ENCODE measurements around the gene TUBGCP5. TPM values are rescaled to one million over a fixed set of nuclear protein-coding genes. Genes with fewer than 3 reads are reported as not detected.
"Not testable (repeated sequence)": the region's sequence is repeated elsewhere in the genome, so short reads cannot be mapped to it uniquely, and the experiment has no call there.

TUBGCP5 gene
- total RNA-seq, 1 experiment from 2014 or later = 17.9 TPM

GRCh38 chr15:23002920-23003319, 36.4 kb downstream of the TUBGCP5 start:
- no peak overlapping the region for H3K9ac ChIP-seq (ENCODE audit: low read length)
- H3K4me1 ChIP-seq (ENCODE audit: low read length) = no peaks in the 10 kb centered on the region
- peaks cover 67% of the 10 kb centered on the region for H3K36me3 ChIP-seq (ENCODE audit: insufficient read depth, low read length)
- no peaks in the 10 kb centered on the region for H4K20me1 ChIP-seq (ENCODE audit: insufficient read depth, low read depth, low read length)
- H3K27ac ChIP-seq (ENCODE audit: low read length) = no peak overlapping the region
- no peak overlapping the region for H3K4me3 ChIP-seq (ENCODE audit: low read length)
- H3K79me2 ChIP-seq (ENCODE audit: low read length) = no peaks in the 10 kb centered on the region
- H2AFZ ChIP-seq (ENCODE audit: low read length) = no peak overlapping the region
- no peaks in the 10 kb centered on the region for H3K9me3 ChIP-seq (ENCODE audit: low read length)
- no peak overlapping the region for H3K4me2 ChIP-seq (ENCODE audit: low read depth, low read length, poor library complexity, severe bottlenecking)
- H3K27me3 ChIP-seq (ENCODE audit: low read length) = no peaks in the 10 kb centered on the region
- H3K9me2 ChIP-seq (replicated peaks; ENCODE audit: insufficient read depth, low read length) = no peaks in the 10 kb centered on the region
- DNase-seq = no peak

GRCh38 chr15:22995795-22996194, 43.6 kb downstream of the TUBGCP5 start:
- Histone ChIP-seq H2AFZ (ENCODE audit: low read length) (no peak overlapping the region), H3K4me3 (ENCODE audit: low read length) (no peak overlapping the region), H3K36me3 (ENCODE audit: insufficient read depth, low read length) (peaks cover 16% of the 10 kb centered on the region; the same call in 1 of the 2 replicates), H3K9ac (ENCODE audit: low read length) (no peak overlapping the region), H4K20me1 (ENCODE audit: insufficient read depth, low read depth, low read length) (no peaks in the 10 kb centered on the region), H3K27me3 (ENCODE audit: low read length) (no peaks in the 10 kb centered on the region), H3K27ac (ENCODE audit: low read length) (no peak overlapping the region), H3K4me2 (ENCODE audit: low read depth, low read length, poor library complexity, severe bottlenecking) (no peak overlapping the region), H3K79me2 (ENCODE audit: low read length) (no peaks in the 10 kb centered on the region), H3K9me2 (replicated peaks; ENCODE audit: insufficient read depth, low read length) (no peaks in the 10 kb centered on the region), H3K4me1 (ENCODE audit: low read length) (no peaks in the 10 kb centered on the region), H3K9me3 (ENCODE audit: low read length) (no peaks in the 10 kb centered on the region)
- DNase-seq = no peak

- Histone ChIP-seq H3K27ac (ENCODE audit: low read length) (no peak overlapping the region), H3K79me2 (ENCODE audit: low read length) (no peaks in the 10 kb centered on the region), H3K9me3 (ENCODE audit: low read length) (no peaks in the 10 kb centered on the region)
Observed at GRCh38 chr15:22992024-22992326, 47.4 kb downstream of the TUBGCP5 start.

GRCh38 chr15:22989576-22990477, 49.5 kb downstream of the TUBGCP5 start:
- H3K4me2 ChIP-seq (ENCODE audit: low read depth, low read length, poor library complexity, severe bottlenecking) = no peak overlapping the region
- H3K4me3 ChIP-seq (ENCODE audit: low read length) = no peak overlapping the region
- H3K9me3 ChIP-seq (ENCODE audit: low read length) = no peaks in the 10 kb centered on the region
- DNase-seq = peak; percentile 48
- H3K79me2 ChIP-seq (ENCODE audit: low read length) = no peaks in the 10 kb centered on the region
- no peaks in the 10 kb centered on the region for H3K9me2 ChIP-seq (replicated peaks; ENCODE audit: insufficient read depth, low read length)
- no peak overlapping the region for H2AFZ ChIP-seq (ENCODE audit: low read length)
- H3K36me3 ChIP-seq (ENCODE audit: insufficient read depth, low read length) = peaks cover 3% of the 10 kb centered on the region; the same call in 1 of the 2 replicates
- no peaks in the 10 kb centered on the region for H3K4me1 ChIP-seq (ENCODE audit: low read length)
- H3K9ac ChIP-seq (ENCODE audit: low read length) = no peak overlapping the region
- H3K27me3 ChIP-seq (ENCODE audit: low read length) = no peaks in the 10 kb centered on the region
- H3K27ac ChIP-seq (ENCODE audit: low read length) = no peak overlapping the region
- H4K20me1 ChIP-seq (ENCODE audit: insufficient read depth, low read depth, low read length) = no peaks in the 10 kb centered on the region

More at GRCh38 chr15:22992024-22992326, 47.4 kb downstream of the TUBGCP5 start:
- Histone ChIP-seq H4K20me1 (ENCODE audit: insufficient read depth, low read depth, low read length) (no peaks in the 10 kb centered on the region), H3K9me2 (replicated peaks; ENCODE audit: insufficient read depth, low read length) (no peaks in the 10 kb centered on the region), H3K4me2 (ENCODE audit: low read depth, low read length, poor library complexity, severe bottlenecking) (no peak overlapping the region), H2AFZ (ENCODE audit: low read length) (no peak overlapping the region), H3K36me3 (ENCODE audit: insufficient read depth, low read length) (peaks cover 3% of the 10 kb centered on the region; the same call in 1 of the 2 replicates), H3K9ac (ENCODE audit: low read length) (no peak overlapping the region), H3K4me1 (ENCODE audit: low read length) (no peaks in the 10 kb centered on the region), H3K27me3 (ENCODE audit: low read length) (no peaks in the 10 kb centered on the region), H3K4me3 (ENCODE audit: low read length) (no peak overlapping the region)
- DNase-seq = peak; percentile 39

- H4K20me1 ChIP-seq (ENCODE audit: insufficient read depth, low read depth, low read length) = no peaks in the 10 kb centered on the region
- H3K79me2 ChIP-seq (ENCODE audit: low read length) = no peaks in the 10 kb centered on the region
- no peak for DNase-seq
- no peak overlapping the region for H2AFZ ChIP-seq (ENCODE audit: low read length)
- H3K9me2 ChIP-seq (replicated peaks; ENCODE audit: insufficient read depth, low read length) = no peaks in the 10 kb centered on the region
- H3K4me3 ChIP-seq (ENCODE audit: low read length) = no peak overlapping the region
- no peaks in the 10 kb centered on the region for H3K4me1 ChIP-seq (ENCODE audit: low read length)
- H3K27me3 ChIP-seq (ENCODE audit: low read length) = no peaks in the 10 kb centered on the region
- no peak overlapping the region for H3K27ac ChIP-seq (ENCODE audit: low read length)
- H3K9ac ChIP-seq (ENCODE audit: low read length) = no peak overlapping the region
- no peaks in the 10 kb centered on the region for H3K36me3 ChIP-seq (ENCODE audit: insufficient read depth, low read length)
- H3K9me3 ChIP-seq (ENCODE audit: low read length) = no peaks in the 10 kb centered on the region
- no peak overlapping the region for H3K4me2 ChIP-seq (ENCODE audit: low read depth, low read length, poor library complexity, severe bottlenecking)
Observed at GRCh38 chr15:22988811-22989210, 50.6 kb downstream of the TUBGCP5 start.

- not testable (repeated sequence) for H3K9me3 ChIP-seq (ENCODE audit: low read length); H2AFZ ChIP-seq (ENCODE audit: low read length); H3K27me3 ChIP-seq (ENCODE audit: low read length); H3K79me2 ChIP-seq (ENCODE audit: low read length); H3K27ac ChIP-seq (ENCODE audit: low read length); H3K4me1 ChIP-seq (ENCODE audit: low read length); H3K9ac ChIP-seq (ENCODE audit: low read length); H3K9me2 ChIP-seq (replicated peaks; ENCODE audit: insufficient read depth, low read length); H4K20me1 ChIP-seq (ENCODE audit: insufficient read depth, low read depth, low read length); DNase-seq; H3K36me3 ChIP-seq (ENCODE audit: insufficient read depth, low read length); H3K4me2 ChIP-seq (ENCODE audit: low read depth, low read length, poor library complexity, severe bottlenecking); H3K4me3 ChIP-seq (ENCODE audit: low read length)
Observed at GRCh38 chr15:22981931-22982330, 57.4 kb downstream of the TUBGCP5 start.

GRCh38 chr15:22981051-22981840, 58.1 kb downstream of the TUBGCP5 start:
- H2AFZ ChIP-seq (ENCODE audit: low read length) = no peak overlapping the region
- no peaks in the 10 kb centered on the region for H3K36me3 ChIP-seq (ENCODE audit: insufficient read depth, low read length)
- no peaks in the 10 kb centered on the region for H3K27me3 ChIP-seq (ENCODE audit: low read length)
- H3K4me2 ChIP-seq (ENCODE audit: low read depth, low read length, poor library complexity, severe bottlenecking) = no peak overlapping the region
- H3K4me1 ChIP-seq (ENCODE audit: low read length) = no peaks in the 10 kb centered on the region
- no peak overlapping the region for H3K9ac ChIP-seq (ENCODE audit: low read length)
- no peak overlapping the region for H3K27ac ChIP-seq (ENCODE audit: low read length)
- H3K9me3 ChIP-seq (ENCODE audit: low read length) = no peaks in the 10 kb centered on the region
- no peaks in the 10 kb centered on the region for H4K20me1 ChIP-seq (ENCODE audit: insufficient read depth, low read depth, low read length)
- DNase-seq = no peak
- H3K9me2 ChIP-seq (replicated peaks; ENCODE audit: insufficient read depth, low read length) = no peaks in the 10 kb centered on the region
- no peak overlapping the region for H3K4me3 ChIP-seq (ENCODE audit: low read length)
- no peaks in the 10 kb centered on the region for H3K79me2 ChIP-seq (ENCODE audit: low read length)
